ENCODE measurements around the gene CSNK1A1. TPM values are rescaled to one million over a fixed set of nuclear protein-coding genes. Genes with fewer than 3 reads are reported as not detected.

The CSNK1A1 gene
- polyA plus RNA-seq, 1 of the 3 experiments (the other 2 are of a cell fraction) = 70.7 TPM

- TF ChIP-seq USF2 (IDR thresholded peaks at IDR 0.05; ENCODE audit: borderline replicate concordance, low read depth, low read length) (no peak), JUND (IDR thresholded peaks at IDR 0.05) (no peak), REST (IDR thresholded peaks at IDR 0.05; ENCODE audit: low read depth, low read length) (no peak)
Observed at GRCh38 chr5:149593370-149593769, 42.1 kb upstream of the CSNK1A1 start (continued).

- Histone ChIP-seq H3K9ac (no peak overlapping the region), H3K79me2 (ENCODE audit: insufficient read depth) (no peaks in the 10 kb centered on the region), H3K36me3 (replicated peaks in 1 of 2; ENCODE audit: control insufficient read depth in 1 of 2, insufficient read depth in 2 of 2, low read length in 1 of 2) (no peaks in the 10 kb centered on the region), H3F3A (replicated peaks; ENCODE audit: insufficient read depth) (peaks cover 4% of the 10 kb centered on the region), H3K4me1 (ENCODE audit: control insufficient read depth in 1 of 2, insufficient read depth in 2 of 2, low read depth in 1 of 2, low read length in 1 of 2) (peaks cover 3% of the 10 kb centered on the region in 2 experiments; a peak in 3 of 4 replicates), H2AFZ (ENCODE audit: low read depth) (no peak overlapping the region), H4K20me1 (ENCODE audit: insufficient read depth) (no peaks in the 10 kb centered on the region), H3K27ac (ENCODE audit: low read depth in 2 of 2, low read length in 1 of 2) (no peak overlapping the region), H3K27me3 (ENCODE audit: insufficient read depth) (no peaks in the 10 kb centered on the region), H3K9me3 (no peaks in the 10 kb centered on the region), H3K4me2 (no peak overlapping the region), H3K4me3 (ENCODE audit: low read depth in 2 of 2, low read length in 1 of 2) (no peak overlapping the region), H3K9me2 (no peaks in the 10 kb centered on the region)
- DNase-seq = no peak
- WGBS (ENCODE audit: low lambda C conversion rate) = 100% methylated on average over 1 of the region's 1 CpG
- ChIA-PET CTCF (interaction anchor here (1.3 to 3.1 kb wide), 3 partner anchors 33 to 385 kb away, joined by 3 to 12 read pairs (median 3); no protein-coding TSS in a partner anchor), POLR2A (interaction anchor here (0.9 kb wide), 1 partner anchor 48 kb away, joined by 3 read pairs; no protein-coding TSS in a partner anchor)
- TF ChIP-seq EZH2phosphoT487 (IDR thresholded peaks at IDR 0.05; ENCODE audit: borderline replicate concordance, low read depth) (no peak), RAD21 (IDR thresholded peaks at IDR 0.05; ENCODE audit: low read length) (no peak), RCOR1 (IDR thresholded peaks at IDR 0.05; ENCODE audit: low read length) (no peak), RFX5 (IDR thresholded peaks at IDR 0.05; ENCODE audit: low read length) (no peak), REST (IDR thresholded peaks at IDR 0.05; ENCODE audit: low read depth, low read length) (no peak), TAF1 (IDR thresholded peaks at IDR 0.05; ENCODE audit: borderline replicate concordance, low read depth, low read length) (no peak), USF1 (IDR thresholded peaks at IDR 0.05; ENCODE audit: borderline replicate concordance, low read depth) (no peak), RXRA (IDR thresholded peaks at IDR 0.05; ENCODE audit: borderline replicate concordance, low read depth) (no peak), SIN3A (IDR thresholded peaks at IDR 0.05; ENCODE audit: borderline replicate concordance, low read depth, low read length) (no peak), YY1 (IDR thresholded peaks at IDR 0.05; ENCODE audit: low read depth) (no peak), CTCF (IDR thresholded peaks at IDR 0.05) (no peak), ELF1 (IDR thresholded peaks at IDR 0.05) (no peak), FOXJ3 (CRISPR knock-in tag; IDR thresholded peaks at IDR 0.05) (no peak), SMC3 (IDR thresholded peaks at IDR 0.05; ENCODE audit: low read depth, low read length) (no peak)
- TF ChIP-seq, protein P1, sequence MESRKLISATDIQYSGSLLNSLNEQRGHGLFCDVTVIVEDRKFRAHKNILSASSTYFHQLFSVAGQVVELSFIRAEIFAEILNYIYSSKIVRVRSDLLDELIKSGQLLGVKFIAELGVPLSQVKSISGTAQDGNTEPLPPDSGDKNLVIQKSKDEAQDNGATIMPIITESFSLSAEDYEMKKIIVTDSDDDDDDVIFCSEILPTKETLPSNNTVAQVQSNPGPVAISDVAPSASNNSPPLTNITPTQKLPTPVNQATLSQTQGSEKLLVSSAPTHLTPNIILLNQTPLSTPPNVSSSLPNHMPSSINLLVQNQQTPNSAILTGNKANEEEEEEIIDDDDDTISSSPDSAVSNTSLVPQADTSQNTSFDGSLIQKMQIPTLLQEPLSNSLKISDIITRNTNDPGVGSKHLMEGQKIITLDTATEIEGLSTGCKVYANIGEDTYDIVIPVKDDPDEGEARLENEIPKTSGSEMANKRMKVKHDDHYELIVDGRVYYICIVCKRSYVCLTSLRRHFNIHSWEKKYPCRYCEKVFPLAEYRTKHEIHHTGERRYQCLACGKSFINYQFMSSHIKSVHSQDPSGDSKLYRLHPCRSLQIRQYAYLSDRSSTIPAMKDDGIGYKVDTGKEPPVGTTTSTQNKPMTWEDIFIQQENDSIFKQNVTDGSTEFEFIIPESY (IDR thresholded peaks at IDR 0.05; ENCODE audit: borderline replicate concordance, low read depth) = no peak
- TF ChIP-seq, protein P2, sequence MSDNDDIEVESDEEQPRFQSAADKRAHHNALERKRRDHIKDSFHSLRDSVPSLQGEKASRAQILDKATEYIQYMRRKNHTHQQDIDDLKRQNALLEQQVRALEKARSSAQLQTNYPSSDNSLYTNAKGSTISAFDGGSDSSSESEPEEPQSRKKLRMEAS (IDR thresholded peaks at IDR 0.05; ENCODE audit: low read depth) = no peak
Observed at GRCh38 chr5:149588936-149589335, 37.7 kb upstream of the CSNK1A1 start.

Measured in SK-N-SH (cell line).